HG03108 (cell line): Measurements from ENCODE around the gene FAN1.
"Not testable (repeated sequence)": the region's sequence is repeated elsewhere in the genome, so short reads cannot be mapped to it uniquely, and the experiment has no call there.

Experiments
- ATAC-seq: cut with Tn5 transposase; IDR thresholded peaks from one replicate; pipeline ENCODE4 v1.9.1; 2021; ENCODE audit warnings: moderate library complexity; ENCODE audit not compliant: unreplicated experiment

The FAN1 gene

GRCh38 chr15:30903497-30904187 lies at the start of gene FAN1:
TSS of gene FAN1 (plus strand) at chr15:30903915. CDS start at chr15:30904664, 749 bp downstream.
- peak; percentile 91 for ATAC-seq

DNA sequence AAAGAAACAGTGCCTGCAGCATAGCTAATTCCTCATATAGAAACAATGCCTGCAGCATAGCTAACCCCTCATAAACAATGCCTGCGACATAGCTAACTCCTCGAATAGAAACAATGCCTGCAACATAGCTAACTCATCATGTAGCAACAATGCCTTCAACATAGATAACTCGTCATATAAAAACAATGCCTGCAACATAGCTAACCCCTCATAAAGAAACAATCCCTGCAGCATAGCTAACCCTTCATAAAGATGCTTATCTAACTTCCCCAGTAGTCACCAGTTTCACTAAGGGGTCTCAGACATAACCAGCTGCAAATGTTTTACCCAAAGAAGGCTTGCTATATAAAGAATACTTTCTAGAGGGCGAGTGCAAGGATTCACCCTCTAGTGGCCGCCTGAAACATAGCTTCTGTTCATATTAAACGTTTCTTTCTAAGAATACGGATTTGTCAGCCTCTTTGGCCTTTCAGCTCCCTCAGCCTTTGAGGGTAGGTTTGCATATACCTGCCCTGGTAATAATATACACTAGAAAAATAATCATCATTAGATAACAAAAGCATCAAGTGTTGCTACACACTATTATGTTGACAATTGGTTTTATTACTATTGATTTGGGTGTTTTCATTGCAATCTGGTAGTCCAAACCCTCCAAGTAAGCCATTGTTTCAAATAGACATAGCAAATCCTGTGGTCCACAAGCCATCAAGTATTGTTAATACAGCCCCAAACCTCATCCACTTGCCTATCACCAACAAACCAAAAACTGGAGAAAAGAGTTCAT lies 44.4 kb upstream of the FAN1 start:
- no peak for ATAC-seq

DNA sequence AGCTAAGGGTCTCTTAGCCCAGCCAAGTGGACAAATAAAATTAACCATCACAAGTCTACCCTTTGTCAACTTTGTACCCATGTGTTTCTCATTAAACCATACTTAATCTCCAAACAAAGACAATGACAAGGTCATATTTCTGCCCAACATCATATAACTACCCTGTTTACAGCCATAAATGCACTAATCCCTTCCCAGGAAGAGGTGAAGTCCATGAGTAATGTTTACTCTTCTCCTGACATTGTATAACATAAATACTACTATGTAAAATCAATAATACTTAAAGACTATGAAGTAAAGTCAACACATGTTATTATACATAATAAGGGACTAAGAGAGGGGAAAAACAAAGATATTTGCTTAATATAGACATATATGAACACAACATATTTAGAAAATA lies 38.5 kb upstream of the FAN1 start:
- no peak for ATAC-seq

DNA sequence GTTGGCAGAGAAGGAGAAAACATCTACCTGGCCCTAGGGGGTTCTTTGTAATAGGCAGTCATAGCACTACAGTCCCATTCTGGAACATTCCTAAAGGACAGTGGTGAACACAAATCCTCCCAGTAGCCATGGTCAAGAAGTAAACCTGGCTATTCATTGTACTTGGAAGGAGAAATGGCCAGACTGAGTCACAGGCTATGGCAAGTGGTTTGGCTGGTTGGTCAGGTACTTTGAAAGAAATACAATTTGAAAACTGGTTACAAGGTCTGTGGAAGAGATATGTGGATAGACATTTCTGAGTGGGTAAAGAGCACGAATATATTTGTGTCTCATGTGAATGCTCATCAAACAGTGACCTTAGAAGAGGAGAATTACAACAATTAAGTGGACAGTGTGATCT lies 33.0 kb upstream of the FAN1 start:
- no peak for ATAC-seq

DNA sequence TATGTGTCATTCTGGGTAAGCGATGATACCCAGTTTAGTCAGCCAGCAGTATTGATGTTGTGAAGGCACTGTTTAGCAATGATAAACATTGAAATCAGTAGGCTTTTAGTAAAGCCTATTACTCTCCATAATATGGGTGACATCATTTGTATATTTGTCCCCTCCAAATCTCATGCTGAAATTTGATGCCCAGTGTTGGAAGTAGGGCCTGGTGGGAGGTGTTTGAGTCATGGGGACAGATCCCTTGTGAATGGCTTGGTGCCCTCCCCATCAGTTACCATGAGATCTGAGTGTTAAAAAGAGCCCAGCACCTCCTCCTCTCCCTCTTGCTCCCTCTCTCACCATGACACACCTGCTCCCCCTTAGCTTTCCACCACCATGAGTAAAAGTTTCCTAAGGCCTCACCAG lies 31.4 kb upstream of the FAN1 start:
- ATAC-seq, result no peak

DNA sequence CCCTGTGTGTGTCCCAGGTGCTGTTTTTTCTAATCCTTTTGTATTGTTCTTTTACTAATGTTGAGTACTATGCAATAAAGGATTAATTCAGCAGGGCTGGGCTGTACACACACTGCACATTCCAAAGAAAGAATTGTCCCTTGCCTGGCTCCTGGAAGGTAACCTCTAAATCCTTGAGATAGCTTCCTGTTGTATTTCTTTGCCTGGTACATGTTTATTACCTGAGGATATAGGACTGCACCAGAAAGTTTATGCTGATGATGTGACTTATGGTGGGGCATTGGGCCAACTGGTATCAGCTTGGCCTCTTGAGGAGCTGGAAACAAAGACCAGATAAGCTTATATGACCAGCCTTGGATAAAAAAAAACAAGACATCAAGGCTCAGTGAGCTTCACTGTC lies 26.6 kb upstream of the FAN1 start:
- ATAC-seq, result no peak

DNA sequence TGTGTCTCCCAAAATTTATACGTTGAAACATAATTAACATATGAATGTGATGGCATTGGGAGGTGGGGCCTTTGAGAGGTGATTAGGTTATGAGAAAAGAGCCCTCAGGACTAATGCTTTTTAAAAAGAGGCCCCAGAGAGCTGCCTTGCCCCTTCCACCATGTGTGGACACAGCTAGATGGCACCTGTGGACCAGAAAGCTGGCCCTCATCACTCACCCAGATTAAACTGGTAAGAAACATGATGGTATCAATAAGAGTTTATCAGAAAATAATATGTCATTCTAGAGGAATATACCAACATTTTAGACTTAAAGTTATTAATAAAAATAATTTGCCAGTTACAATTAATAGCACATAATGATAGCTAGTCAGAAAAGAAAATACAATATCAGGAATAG lies 25.2 kb upstream of the FAN1 start:
- no peak for ATAC-seq

DNA sequence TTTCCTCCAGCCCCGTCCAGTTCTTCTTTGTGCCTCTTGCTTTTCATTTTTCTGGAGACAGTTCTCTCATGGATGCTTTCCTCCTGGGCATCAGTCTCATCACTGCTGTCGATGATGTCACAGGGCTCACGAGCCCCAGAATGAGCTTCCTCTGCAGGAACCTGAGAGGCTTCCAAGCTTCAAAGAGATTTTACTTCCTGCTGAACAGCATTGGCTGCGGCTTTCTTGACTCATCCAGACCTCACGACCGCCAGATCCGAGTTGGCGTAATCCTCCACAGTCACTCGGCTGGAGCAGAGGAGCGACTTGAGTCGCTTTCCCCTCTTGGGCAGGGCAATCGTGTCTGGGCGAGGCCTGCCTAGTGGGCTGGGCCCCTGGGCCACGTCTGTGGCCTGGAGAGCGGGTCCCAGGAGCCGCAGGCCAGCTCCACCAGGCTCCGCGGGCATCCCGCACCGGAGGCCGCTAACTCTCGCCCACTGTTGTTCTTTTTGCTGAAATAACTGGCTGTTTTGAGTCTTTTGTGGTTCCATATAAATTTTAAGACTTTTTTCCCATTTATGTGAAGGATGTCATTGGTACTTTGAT lies 20.8 kb upstream of the FAN1 start:
- ATAC-seq, result no peak

GRCh38 chr15:30883666-30884065 lies 20.0 kb upstream of the FAN1 start:
- not testable (repeated sequence) for ATAC-seq

DNA sequence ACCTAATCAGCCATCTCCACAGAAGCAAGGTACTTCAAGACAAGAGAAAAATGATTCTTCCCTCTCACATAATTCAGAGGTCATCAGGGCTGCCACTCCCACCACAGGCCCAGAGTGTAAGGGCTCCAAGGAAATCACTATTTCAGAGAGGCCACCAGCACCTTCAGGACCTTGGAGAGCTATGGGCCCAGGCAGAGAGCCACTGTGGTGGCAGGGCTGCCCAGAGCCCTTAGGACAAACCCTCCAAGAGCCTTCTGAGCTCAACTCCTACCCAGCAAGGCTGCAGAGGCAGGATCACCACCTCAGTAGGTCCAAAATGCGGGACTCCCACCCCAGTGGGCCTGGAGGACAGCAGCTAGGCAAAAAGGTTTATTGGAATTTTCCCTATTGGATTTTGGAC lies 17.9 kb upstream of the FAN1 start:
- no peak for ATAC-seq

- ATAC-seq, result no peak
These were observed 14.5 kb upstream of the FAN1 start for GRCh38 chr15:30889196-30889595.

GRCh38 chr15:30895461-30896210 lies 8.1 kb upstream of the FAN1 start:
- ATAC-seq, result no peak

DNA sequence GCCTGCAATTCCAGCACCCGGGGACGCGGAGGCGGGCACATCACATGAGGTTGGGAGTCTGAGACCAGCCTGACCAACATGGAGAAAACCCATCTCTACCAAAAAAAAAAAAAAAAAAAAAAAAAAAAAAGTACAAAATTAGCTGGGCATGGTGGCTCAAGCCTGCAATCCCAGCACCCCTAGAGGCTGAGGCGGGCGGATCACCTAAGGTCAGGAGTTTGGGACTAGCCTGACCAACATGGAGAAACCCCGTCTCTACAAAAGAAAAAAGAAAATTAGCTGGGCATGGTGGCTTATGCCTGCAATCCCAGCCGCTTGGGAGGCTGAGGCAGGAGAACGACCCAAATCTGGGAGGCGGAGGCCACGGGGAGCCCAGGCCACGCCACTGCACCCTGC lies 7.5 kb upstream of the FAN1 start:
- no peak for ATAC-seq

DNA sequence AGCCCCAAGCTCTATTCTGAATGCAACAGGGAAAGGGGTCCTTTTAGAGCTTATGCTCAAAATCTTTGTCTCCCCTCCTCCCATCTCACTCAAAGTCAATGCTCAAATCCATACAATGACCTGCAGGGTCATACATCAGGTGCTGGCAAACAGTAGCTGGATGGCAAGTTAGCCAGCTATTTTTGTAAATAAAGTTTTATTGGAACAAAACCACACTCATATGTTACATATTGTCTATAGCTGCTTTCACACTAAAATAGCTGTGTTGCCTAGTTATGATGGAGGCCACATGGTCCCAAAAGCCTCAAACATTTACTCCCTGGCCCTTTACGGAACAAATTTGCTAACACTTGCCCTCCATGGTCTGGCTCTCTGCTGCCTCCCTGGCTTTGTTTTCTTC lies 1.8 kb upstream of the FAN1 start:
- ATAC-seq, result no peak

- no peak for ATAC-seq
These were observed 1.1 kb downstream of the FAN1 start for GRCh38 chr15:30904812-30905211.

- no peak for ATAC-seq
These were observed 2.1 kb downstream of the FAN1 start for GRCh38 chr15:30905821-30906220.

GRCh38 chr15:30906366-30906765 lies 2.7 kb downstream of the FAN1 start:
- ATAC-seq, result no peak

- ATAC-seq, result no peak
These were observed 10.0 kb downstream of the FAN1 start for GRCh38 chr15:30913761-30914160.

GRCh38 chr15:30917013-30917412 lies 13.3 kb downstream of the FAN1 start:
- no peak for ATAC-seq

GRCh38 chr15:30917675-30918074 lies 14.0 kb downstream of the FAN1 start:
- ATAC-seq, result no peak

DNA sequence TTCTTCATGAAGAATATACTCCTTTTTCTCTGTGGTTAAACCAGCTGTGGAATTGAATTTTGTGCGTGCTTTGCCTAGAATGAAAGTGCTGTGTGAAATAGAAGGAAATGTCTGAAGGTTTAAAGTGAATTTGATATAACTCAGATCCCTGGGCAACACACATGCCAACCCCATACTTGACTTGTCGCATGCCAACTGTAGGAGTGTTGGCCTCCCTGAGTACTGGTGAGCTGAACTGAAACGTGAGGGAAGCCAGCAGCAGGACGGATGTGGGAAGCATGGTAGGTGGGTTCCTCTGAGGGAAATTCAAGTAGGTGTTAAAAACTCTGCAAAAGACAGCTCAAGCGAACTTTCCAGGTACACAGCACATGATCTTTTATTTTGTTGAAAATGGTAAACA lies 14.7 kb downstream of the FAN1 start:
- no peak for ATAC-seq
